WTC11 (cell line): ENCODE data around the gene NTMT1. TPM values are rescaled to one million over a fixed set of nuclear protein-coding genes. Genes with fewer than 3 reads are reported as not detected.

Experiments
- ATAC-seq: fragments of 200-7000 bp; cut with Tn5 transposase; 2 replicates; pipeline ENCODE4 v1.10.0; 2021; ENCODE audit warnings: mild to moderate bottlenecking, moderate library complexity
- CTCF ChIA-PET: fragments of 300-600 bp; sonication (Branson Sonifier 250); formaldehyde crosslinking; loops from one replicate; lab custom pipeline; 2021; ENCODE audit warnings: antibody characterized with exemption; lab: Charles Lee
- POLR2A ChIA-PET: fragments of 350-600 bp; sonication (Branson Sonifier 250); formaldehyde crosslinking; loops from one replicate; lab custom pipeline; 2021; ENCODE audit warnings: antibody characterized with exemption; lab: Charles Lee
- DNase-seq: peaks from one replicate; pipeline ENCODE4 v3.0.0; 2021; ENCODE audit warnings: low spot score
- H3K27ac Mint-ChIP-seq: 2 replicates; pipeline ENCODE4 v1.8.0; 2021; ENCODE audit warnings: mixed read lengths
- H3K27me3 Mint-ChIP-seq: 2 replicates; pipeline ENCODE4 v1.8.0; 2021; ENCODE audit warnings: low read depth, mild to moderate bottlenecking, moderate library complexity, mixed read lengths
- H3K36me3 Mint-ChIP-seq: 2 replicates; pipeline ENCODE4 v1.8.0; 2021; ENCODE audit warnings: mixed read lengths
- H3K4me1 Mint-ChIP-seq: 2 replicates; pipeline ENCODE4 v1.8.0; 2022; ENCODE audit warnings: mixed read lengths
- H3K4me3 Mint-ChIP-seq: 2 replicates; pipeline ENCODE4 v1.8.0; 2021; ENCODE audit warnings: mild to moderate bottlenecking, moderate library complexity, mixed read lengths
- H3K9me3 Mint-ChIP-seq: 2 replicates; pipeline ENCODE4 v1.8.0; 2021; ENCODE audit warnings: mixed read lengths
- CBFB ChIP-seq: sonication (generic); formaldehyde crosslinking; IDR thresholded peaks from 2 replicates; pipeline ENCODE4 v1.8.1; 2022; ENCODE audit warnings: mild to moderate bottlenecking, low read depth, missing genetic modification reagents
- ESRRA ChIP-seq: sonication (generic); formaldehyde crosslinking; IDR thresholded peaks from 2 replicates; pipeline ENCODE4 v1.8.1; 2022; ENCODE audit warnings: mild to moderate bottlenecking, missing genetic modification reagents, borderline replicate concordance
- FOXK1 ChIP-seq: sonication (generic); formaldehyde crosslinking; IDR thresholded peaks from 2 replicates; pipeline ENCODE4 v1.8.0; 2022; ENCODE audit warnings: mild to moderate bottlenecking, moderate library complexity, missing genetic modification reagents
- GABPB1 ChIP-seq: sonication (generic); formaldehyde crosslinking; IDR thresholded peaks from 2 replicates; pipeline ENCODE4 v1.8.1; 2023; ENCODE audit warnings: mild to moderate bottlenecking, missing genetic modification reagents
- GTF2I ChIP-seq: fragments of 250-450 bp; sonication (Bioruptor Pico); conservative IDR thresholded peaks from 2 replicates; pipeline ENCODE4 v1.4.0; 2021; ENCODE audit warnings: mild to moderate bottlenecking
- JUN ChIP-seq: sonication (generic); formaldehyde crosslinking; IDR thresholded peaks from 2 replicates; pipeline ENCODE4 v1.8.0; 2023; ENCODE audit warnings: mild to moderate bottlenecking, missing genetic modification reagents
- NR2C2 ChIP-seq: sonication (generic); formaldehyde crosslinking; IDR thresholded peaks from 2 replicates; pipeline ENCODE4 v1.8.0; 2022; ENCODE audit warnings: mild to moderate bottlenecking, missing genetic modification reagents
- SMAD3 ChIP-seq: sonication (generic); formaldehyde crosslinking; IDR thresholded peaks from 2 replicates; pipeline ENCODE4 v1.8.0; 2022; ENCODE audit warnings: missing genetic modification reagents, mild to moderate bottlenecking, borderline replicate concordance
- TCF7 ChIP-seq: sonication (generic); formaldehyde crosslinking; IDR thresholded peaks from 2 replicates; pipeline ENCODE4 v1.8.0; 2022; ENCODE audit warnings: mild to moderate bottlenecking, low read depth, missing genetic modification reagents, moderate library complexity
- TP53 ChIP-seq: sonication (generic); formaldehyde crosslinking; IDR thresholded peaks from 2 replicates; pipeline ENCODE4 v1.8.1; 2023; ENCODE audit warnings: mild to moderate bottlenecking, missing genetic modification reagents
- ZBTB21 ChIP-seq: sonication (generic); formaldehyde crosslinking; IDR thresholded peaks from 2 replicates; pipeline ENCODE4 v1.8.1; 2023; ENCODE audit warnings: mild to moderate bottlenecking, missing genetic modification reagents, borderline replicate concordance
- ZNF121 ChIP-seq: sonication (generic); formaldehyde crosslinking; IDR thresholded peaks from 2 replicates; pipeline ENCODE4 v1.8.0; 2023; ENCODE audit warnings: missing genetic modification reagents
- ZNF138 ChIP-seq: sonication (generic); formaldehyde crosslinking; conservative IDR thresholded peaks from 2 replicates; pipeline ENCODE4 v1.8.1; 2022; ENCODE audit warnings: mild to moderate bottlenecking, moderate library complexity, missing genetic modification reagents
- ZNF317 ChIP-seq: sonication (generic); formaldehyde crosslinking; IDR thresholded peaks from 2 replicates; pipeline ENCODE4 v1.8.1; 2023; ENCODE audit warnings: low read depth, mild to moderate bottlenecking, moderate library complexity, missing genetic modification reagents, borderline replicate concordance
- ZNF423 ChIP-seq: fragments of 250-450 bp; sonication (Bioruptor Pico); IDR thresholded peaks from 2 replicates; pipeline ENCODE4 v2.1.2; 2022; ENCODE audit warnings: mild to moderate bottlenecking, moderate library complexity
- total RNA-seq: library from RNA; stranded (reverse); gene quantifications from 3 replicates; pipeline ENCODE4 v1.2.3, GENCODE V29; 2021
- TF ChIP-seq, protein P1 (sequence below): sonication (generic); formaldehyde crosslinking; IDR thresholded peaks from 2 replicates; pipeline ENCODE4 v1.8.1; 2023; ENCODE audit warnings: mild to moderate bottlenecking, missing genetic modification reagents
- TF ChIP-seq, protein P2 (sequence below): sonication (generic); formaldehyde crosslinking; conservative IDR thresholded peaks from 2 replicates; pipeline ENCODE4 v1.8.1; 2022; ENCODE audit warnings: mild to moderate bottlenecking, missing genetic modification reagents
- TF ChIP-seq, protein P3 (sequence below): sonication (generic); formaldehyde crosslinking; IDR thresholded peaks from 2 replicates; pipeline ENCODE4 v1.8.0; 2022; ENCODE audit warnings: mild to moderate bottlenecking, missing genetic modification reagents
- TF ChIP-seq, protein P4 (sequence below): sonication (generic); formaldehyde crosslinking; IDR thresholded peaks from 2 replicates; pipeline ENCODE4 v1.8.1; 2023; ENCODE audit warnings: mild to moderate bottlenecking, missing genetic modification reagents
- TF ChIP-seq, protein P5 (sequence below): sonication (generic); formaldehyde crosslinking; IDR thresholded peaks from 2 replicates; pipeline ENCODE4 v1.8.1; 2023; ENCODE audit warnings: mild to moderate bottlenecking, missing genetic modification reagents, moderate library complexity
- TF ChIP-seq, protein P6 (sequence below): sonication (generic); formaldehyde crosslinking; IDR thresholded peaks from 2 replicates; pipeline ENCODE4 v1.8.1; 2023; ENCODE audit warnings: mild to moderate bottlenecking, moderate library complexity, missing genetic modification reagents
- TF ChIP-seq, protein P7 (sequence below): sonication (generic); formaldehyde crosslinking; IDR thresholded peaks from 2 replicates; pipeline ENCODE4 v1.8.1; 2022; ENCODE audit warnings: mild to moderate bottlenecking, missing genetic modification reagents, moderate library complexity, borderline replicate concordance
- TF ChIP-seq, protein P8 (sequence below): sonication (generic); formaldehyde crosslinking; IDR thresholded peaks from 2 replicates; pipeline ENCODE4 v1.8.0; 2022; ENCODE audit warnings: mild to moderate bottlenecking, missing genetic modification reagents

NTMT1 gene
- total RNA-seq, 1 experiment from 2014 or later = 71.1 TPM

DNA sequence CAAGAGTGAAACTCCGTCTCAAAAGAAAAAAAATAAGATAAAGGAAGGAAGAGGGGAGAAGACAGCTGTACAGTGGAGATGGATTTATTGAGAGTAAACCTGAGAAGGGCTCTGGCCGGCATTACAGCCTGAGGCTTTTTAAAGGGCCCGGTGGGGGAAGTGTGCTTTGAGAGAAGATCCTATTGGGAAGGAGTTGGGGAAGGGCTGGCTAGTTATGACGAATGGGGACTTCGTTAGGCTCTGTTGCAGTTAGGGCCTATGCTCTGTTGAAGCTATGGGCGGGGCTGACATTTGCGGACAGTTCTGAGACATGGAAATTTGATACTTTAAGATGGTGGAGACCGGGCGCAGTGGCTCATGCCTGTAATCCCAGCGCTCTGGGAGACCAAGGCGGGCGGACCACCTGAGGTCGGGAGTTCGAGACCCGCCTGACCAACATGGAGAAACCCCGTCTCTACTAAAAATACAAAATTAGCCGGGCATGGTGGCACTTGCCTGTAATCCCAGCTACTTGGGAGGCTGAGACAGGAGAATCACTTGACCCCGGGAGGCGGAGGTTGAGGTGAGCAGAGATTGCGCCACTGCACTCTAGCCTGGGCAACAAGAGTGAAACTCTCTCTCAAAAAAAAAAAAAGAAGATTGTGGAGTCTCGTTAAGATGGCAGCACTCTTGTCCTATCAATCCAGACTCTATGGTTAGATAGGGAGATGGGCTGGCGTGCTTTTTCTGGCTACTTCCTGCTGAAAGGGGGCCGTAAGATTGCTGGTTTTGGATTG is 38.3 kb upstream of the NTMT1 start:
- peak; percentile 43 for ATAC-seq

DNA sequence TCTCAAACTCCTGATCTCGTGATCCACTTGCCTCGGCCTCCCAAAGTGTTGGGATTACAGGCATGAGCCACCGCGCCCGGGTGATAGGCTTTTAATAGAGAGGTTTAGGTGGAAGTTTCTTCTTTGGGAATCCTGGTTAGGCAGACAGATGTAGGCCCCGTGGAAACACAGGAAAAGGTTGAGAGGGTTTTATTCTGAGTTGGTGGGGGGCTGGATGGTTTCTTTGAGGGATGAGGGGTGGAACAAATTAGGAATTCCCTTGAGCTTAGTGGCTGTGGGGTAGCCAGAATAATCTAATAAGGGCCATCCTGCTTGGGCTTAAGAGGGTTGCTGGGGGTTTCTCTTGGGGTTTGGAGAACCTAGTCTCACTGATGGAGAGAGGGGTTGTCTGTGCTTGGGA is 35.5 kb upstream of the NTMT1 start:
- Mint-ChIP-seq H3K27ac (no peak overlapping the region), H3K36me3 (no peaks in the 10 kb centered on the region), H3K9me3 (no peaks in the 10 kb centered on the region), H3K27me3 (peaks cover 61% of the 10 kb centered on the region), H3K4me3 (no peak overlapping the region), H3K4me1 (peaks cover 53% of the 10 kb centered on the region)
- ChIA-PET CTCF (interaction anchor here (1.4 to 1.5 kb wide), 2 partner anchors 34 to 416 kb away, joined by 3 read pairs; no protein-coding TSS in a partner anchor), POLR2A (no interaction called here)
- no peak for TF ChIP-seq FOXK1
- no peak for TF ChIP-seq SMAD3 (CRISPR knock-in tag)
- TF ChIP-seq, protein P1, sequence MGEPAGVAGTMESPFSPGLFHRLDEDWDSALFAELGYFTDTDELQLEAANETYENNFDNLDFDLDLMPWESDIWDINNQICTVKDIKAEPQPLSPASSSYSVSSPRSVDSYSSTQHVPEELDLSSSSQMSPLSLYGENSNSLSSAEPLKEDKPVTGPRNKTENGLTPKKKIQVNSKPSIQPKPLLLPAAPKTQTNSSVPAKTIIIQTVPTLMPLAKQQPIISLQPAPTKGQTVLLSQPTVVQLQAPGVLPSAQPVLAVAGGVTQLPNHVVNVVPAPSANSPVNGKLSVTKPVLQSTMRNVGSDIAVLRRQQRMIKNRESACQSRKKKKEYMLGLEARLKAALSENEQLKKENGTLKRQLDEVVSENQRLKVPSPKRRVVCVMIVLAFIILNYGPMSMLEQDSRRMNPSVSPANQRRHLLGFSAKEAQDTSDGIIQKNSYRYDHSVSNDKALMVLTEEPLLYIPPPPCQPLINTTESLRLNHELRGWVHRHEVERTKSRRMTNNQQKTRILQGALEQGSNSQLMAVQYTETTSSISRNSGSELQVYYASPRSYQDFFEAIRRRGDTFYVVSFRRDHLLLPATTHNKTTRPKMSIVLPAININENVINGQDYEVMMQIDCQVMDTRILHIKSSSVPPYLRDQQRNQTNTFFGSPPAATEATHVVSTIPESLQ (CRISPR knock-in tag) = no peak
- TF ChIP-seq ZNF423 (CRISPR knock-in tag) = no peak
- no peak for TF ChIP-seq GABPB1 (CRISPR knock-in tag)
- TF ChIP-seq, protein P2, sequence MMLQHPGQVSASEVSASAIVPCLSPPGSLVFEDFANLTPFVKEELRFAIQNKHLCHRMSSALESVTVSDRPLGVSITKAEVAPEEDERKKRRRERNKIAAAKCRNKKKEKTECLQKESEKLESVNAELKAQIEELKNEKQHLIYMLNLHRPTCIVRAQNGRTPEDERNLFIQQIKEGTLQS = no peak
- TF ChIP-seq JUN (CRISPR knock-in tag) = no peak
- TF ChIP-seq, protein P3, sequence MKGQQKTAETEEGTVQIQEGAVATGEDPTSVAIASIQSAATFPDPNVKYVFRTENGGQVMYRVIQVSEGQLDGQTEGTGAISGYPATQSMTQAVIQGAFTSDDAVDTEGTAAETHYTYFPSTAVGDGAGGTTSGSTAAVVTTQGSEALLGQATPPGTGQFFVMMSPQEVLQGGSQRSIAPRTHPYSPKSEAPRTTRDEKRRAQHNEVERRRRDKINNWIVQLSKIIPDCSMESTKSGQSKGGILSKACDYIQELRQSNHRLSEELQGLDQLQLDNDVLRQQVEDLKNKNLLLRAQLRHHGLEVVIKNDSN = no peak
- no peak for TF ChIP-seq ZNF138 (CRISPR knock-in tag)
- TF ChIP-seq GTF2I (CRISPR knock-in tag) = no peak
- no peak for ATAC-seq
- DNase-seq = no peak

More for the DNA sequence above, 38.3 kb upstream of the NTMT1 start:
- no peak for DNase-seq
- Mint-ChIP-seq H3K4me3 (no peak overlapping the region), H3K9me3 (0 out of 2 replicates have a peak, but pooled peaks cover 4% of the 10 kb centered on the region), H3K27me3 (peaks cover 34% of the 10 kb centered on the region), H3K4me1 (peaks cover 36% of the 10 kb centered on the region), H3K27ac (peak overlapping the region; percentile 54)
- CTCF ChIA-PET = interaction anchor here (0.8 to 2.1 kb wide), 5 partner anchors 9 to 405 kb away, joined by 3 to 11 read pairs (median 7); no protein-coding TSS in a partner anchor
- TF ChIP-seq, protein P4, sequence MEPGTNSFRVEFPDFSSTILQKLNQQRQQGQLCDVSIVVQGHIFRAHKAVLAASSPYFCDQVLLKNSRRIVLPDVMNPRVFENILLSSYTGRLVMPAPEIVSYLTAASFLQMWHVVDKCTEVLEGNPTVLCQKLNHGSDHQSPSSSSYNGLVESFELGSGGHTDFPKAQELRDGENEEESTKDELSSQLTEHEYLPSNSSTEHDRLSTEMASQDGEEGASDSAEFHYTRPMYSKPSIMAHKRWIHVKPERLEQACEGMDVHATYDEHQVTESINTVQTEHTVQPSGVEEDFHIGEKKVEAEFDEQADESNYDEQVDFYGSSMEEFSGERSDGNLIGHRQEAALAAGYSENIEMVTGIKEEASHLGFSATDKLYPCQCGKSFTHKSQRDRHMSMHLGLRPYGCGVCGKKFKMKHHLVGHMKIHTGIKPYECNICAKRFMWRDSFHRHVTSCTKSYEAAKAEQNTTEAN = no peak
- no peak for TF ChIP-seq TCF7 (CRISPR knock-in tag)
- no peak for TF ChIP-seq CBFB (CRISPR knock-in tag)
- TF ChIP-seq, protein P5, sequence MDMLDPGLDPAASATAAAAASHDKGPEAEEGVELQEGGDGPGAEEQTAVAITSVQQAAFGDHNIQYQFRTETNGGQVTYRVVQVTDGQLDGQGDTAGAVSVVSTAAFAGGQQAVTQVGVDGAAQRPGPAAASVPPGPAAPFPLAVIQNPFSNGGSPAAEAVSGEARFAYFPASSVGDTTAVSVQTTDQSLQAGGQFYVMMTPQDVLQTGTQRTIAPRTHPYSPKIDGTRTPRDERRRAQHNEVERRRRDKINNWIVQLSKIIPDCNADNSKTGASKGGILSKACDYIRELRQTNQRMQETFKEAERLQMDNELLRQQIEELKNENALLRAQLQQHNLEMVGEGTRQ (CRISPR knock-in tag) = no peak
- no peak for TF ChIP-seq ZNF121 (CRISPR knock-in tag)
- TF ChIP-seq, protein P6, sequence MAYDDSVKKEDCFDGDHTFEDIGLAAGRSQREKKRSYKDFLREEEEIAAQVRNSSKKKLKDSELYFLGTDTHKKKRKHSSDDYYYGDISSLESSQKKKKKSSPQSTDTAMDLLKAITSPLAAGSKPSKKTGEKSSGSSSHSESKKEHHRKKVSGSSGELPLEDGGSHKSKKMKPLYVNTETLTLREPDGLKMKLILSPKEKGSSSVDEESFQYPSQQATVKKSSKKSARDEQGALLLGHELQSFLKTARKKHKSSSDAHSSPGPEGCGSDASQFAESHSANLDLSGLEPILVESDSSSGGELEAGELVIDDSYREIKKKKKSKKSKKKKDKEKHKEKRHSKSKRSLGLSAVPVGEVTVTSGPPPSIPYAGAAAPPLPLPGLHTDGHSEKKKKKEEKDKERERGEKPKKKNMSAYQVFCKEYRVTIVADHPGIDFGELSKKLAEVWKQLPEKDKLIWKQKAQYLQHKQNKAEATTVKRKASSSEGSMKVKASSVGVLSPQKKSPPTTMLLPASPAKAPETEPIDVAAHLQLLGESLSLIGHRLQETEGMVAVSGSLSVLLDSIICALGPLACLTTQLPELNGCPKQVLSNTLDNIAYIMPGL (CRISPR knock-in tag) = no peak
- TF ChIP-seq, protein P7, sequence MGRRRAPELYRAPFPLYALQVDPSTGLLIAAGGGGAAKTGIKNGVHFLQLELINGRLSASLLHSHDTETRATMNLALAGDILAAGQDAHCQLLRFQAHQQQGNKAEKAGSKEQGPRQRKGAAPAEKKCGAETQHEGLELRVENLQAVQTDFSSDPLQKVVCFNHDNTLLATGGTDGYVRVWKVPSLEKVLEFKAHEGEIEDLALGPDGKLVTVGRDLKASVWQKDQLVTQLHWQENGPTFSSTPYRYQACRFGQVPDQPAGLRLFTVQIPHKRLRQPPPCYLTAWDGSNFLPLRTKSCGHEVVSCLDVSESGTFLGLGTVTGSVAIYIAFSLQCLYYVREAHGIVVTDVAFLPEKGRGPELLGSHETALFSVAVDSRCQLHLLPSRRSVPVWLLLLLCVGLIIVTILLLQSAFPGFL (CRISPR knock-in tag) = no peak
- no peak for TF ChIP-seq NR2C2
- TF ChIP-seq, protein P8, sequence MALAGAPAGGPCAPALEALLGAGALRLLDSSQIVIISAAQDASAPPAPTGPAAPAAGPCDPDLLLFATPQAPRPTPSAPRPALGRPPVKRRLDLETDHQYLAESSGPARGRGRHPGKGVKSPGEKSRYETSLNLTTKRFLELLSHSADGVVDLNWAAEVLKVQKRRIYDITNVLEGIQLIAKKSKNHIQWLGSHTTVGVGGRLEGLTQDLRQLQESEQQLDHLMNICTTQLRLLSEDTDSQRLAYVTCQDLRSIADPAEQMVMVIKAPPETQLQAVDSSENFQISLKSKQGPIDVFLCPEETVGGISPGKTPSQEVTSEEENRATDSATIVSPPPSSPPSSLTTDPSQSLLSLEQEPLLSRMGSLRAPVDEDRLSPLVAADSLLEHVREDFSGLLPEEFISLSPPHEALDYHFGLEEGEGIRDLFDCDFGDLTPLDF = no peak
- TF ChIP-seq ZBTB21 (CRISPR knock-in tag) = no peak
- no peak for TF ChIP-seq SMAD3 (CRISPR knock-in tag)
- TF ChIP-seq ESRRA (CRISPR knock-in tag) = no peak
- TF ChIP-seq TP53 (CRISPR knock-in tag) = no peak
- TF ChIP-seq ZNF317 = no peak
- TF ChIP-seq, all 79 proteins: peak for 0
- POLR2A ChIA-PET = interaction anchor here (1.8 kb wide), 1 partner anchor 8 kb away, joined by 10 read pairs; no protein-coding TSS in a partner anchor
- no peaks in the 10 kb centered on the region for H3K36me3 Mint-ChIP-seq
